Chondrocyte (in vitro differentiated cells): ENCODE measurements around the gene DEPDC4. TPM values are rescaled to one million over a fixed set of nuclear protein-coding genes. Genes with fewer than 3 reads are reported as not detected.
A peak's percentile ranks its signal among the peaks of the same experiment; 100 is the strongest.
"Not testable (repeated sequence)": the region's sequence is repeated elsewhere in the genome, so short reads cannot be mapped to it uniquely, and the experiment has no call there.

ENCODE experiments used
- DNase-seq: peaks from one replicate; pipeline ENCODE4 v3.0.0; 2021; ENCODE audit warnings: mixed read lengths, low spot score
- H3K27ac Mint-ChIP-seq: one replicate; pipeline ENCODE4 v1.8.0; 2021; ENCODE audit warnings: mild to moderate bottlenecking, moderate library complexity, mixed read lengths; ENCODE audit not compliant: unreplicated experiment
- H3K27me3 Mint-ChIP-seq: 2 replicates; pipeline ENCODE4 v1.8.0; 2021; ENCODE audit warnings: low read depth, mixed read lengths
- H3K36me3 Mint-ChIP-seq: 2 replicates; pipeline ENCODE4 v1.8.0; 2021; ENCODE audit warnings: low read depth, mixed read lengths
- H3K4me1 Mint-ChIP-seq: 2 replicates; pipeline ENCODE4 v1.8.0; 2021; ENCODE audit warnings: low read depth, mild to moderate bottlenecking, mixed read lengths
- H3K4me3 Mint-ChIP-seq: one replicate; pipeline ENCODE4 v1.8.0; 2021; ENCODE audit warnings: mild to moderate bottlenecking, moderate library complexity, mixed read lengths; ENCODE audit not compliant: unreplicated experiment
- H3K9me3 Mint-ChIP-seq: 2 replicates; pipeline ENCODE4 v1.8.0; 2021; ENCODE audit warnings: low read depth, mixed read lengths
- CTCF ChIP-seq: fragments of 200-600 bp; sonication (generic); IDR thresholded peaks from 2 replicates; pipeline ENCODE4 v1.5.0; 2021; ENCODE audit warnings: antibody characterized with exemption, mild to moderate bottlenecking, moderate library complexity
- long read RNA-seq: library from polyadenylated mRNA; stranded (forward); transcript quantifications from one replicate; pipeline ENCODE4 v2.0.0, GENCODE V29; 2021
- total RNA-seq: library from RNA; stranded (reverse); gene quantifications from 3 replicates; pipeline ENCODE4 v1.2.1, GENCODE V29; 2021

The DEPDC4 gene
- total RNA-seq, result 0.44 to 1.6 TPM (median 0.57 TPM) in 3 replicates
- long read RNA-seq, partial matches to known transcripts, result 0 of 1 reads
- long read RNA-seq, other reads (novel, unspliced or antisense), result 1 of 1 reads

- TF ChIP-seq CTCF, result no peak
- Mint-ChIP-seq H3K9me3 (no peaks in the 10 kb centered on the region), H3K27ac (peak within 1 kb of the TSS; percentile 97), H3K36me3 (no peaks in the 10 kb centered on the region), H3K4me3 (peak within 1 kb of the TSS; percentile 99), H3K4me1 (peaks cover 36% of the 10 kb centered on the region), H3K27me3 (no peaks in the 10 kb centered on the region)
- peak; percentile 98 for DNase-seq
Observed at GRCh38 chr12:100266835-100267602, at the start of gene DEPDC4, which contains the start of gene SCYL2. Gene DEPDC4 (minus strand): TSS chr12:100267079. CDS start chr12:100267076, 3 bp downstream. Gene SCYL2 (plus strand): TSS chr12:100267177. CDS start chr12:100282971, 15,794 bp downstream.

- no peak overlapping the region for H3K27ac Mint-ChIP-seq
- DNase-seq, result no peak
- no peaks in the 10 kb centered on the region for H3K4me1 Mint-ChIP-seq
- peaks cover 14% of the 10 kb centered on the region for H3K9me3 Mint-ChIP-seq
- no peak for TF ChIP-seq CTCF
- peaks cover 14% of the 10 kb centered on the region for H3K36me3 Mint-ChIP-seq
- no peaks in the 10 kb centered on the region for H3K27me3 Mint-ChIP-seq
- no peak overlapping the region for H3K4me3 Mint-ChIP-seq
Observed at GRCh38 chr12:100311317-100311716, 44.4 kb upstream of the DEPDC4 start.

GRCh38 chr12:100308138-100308537 lies 41.3 kb upstream of the DEPDC4 start:
- H3K36me3 Mint-ChIP-seq, result peaks cover 39% of the 10 kb centered on the region
- not testable (repeated sequence) for H3K4me3 Mint-ChIP-seq, H3K27ac Mint-ChIP-seq, DNase-seq, H3K4me1 Mint-ChIP-seq, H3K27me3 Mint-ChIP-seq
- H3K9me3 Mint-ChIP-seq, result peaks cover 27% of the 10 kb centered on the region

- H3K36me3 Mint-ChIP-seq, result peaks cover 66% of the 10 kb centered on the region
- not testable (repeated sequence) for DNase-seq, H3K4me1 Mint-ChIP-seq, H3K27ac Mint-ChIP-seq, H3K27me3 Mint-ChIP-seq, H3K4me3 Mint-ChIP-seq
- peaks cover 32% of the 10 kb centered on the region for H3K9me3 Mint-ChIP-seq
Observed at GRCh38 chr12:100304334-100304733, 37.5 kb upstream of the DEPDC4 start.

GRCh38 chr12:100303831-100304230 lies 37.0 kb upstream of the DEPDC4 start:
- Mint-ChIP-seq H3K4me3 (no peak overlapping the region), H3K4me1 (no peaks in the 10 kb centered on the region), H3K27me3 (no peaks in the 10 kb centered on the region), H3K36me3 (peaks cover 68% of the 10 kb centered on the region), H3K27ac (no peak overlapping the region), H3K9me3 (peaks cover 30% of the 10 kb centered on the region)
- DNase-seq, result no peak
- no peak for TF ChIP-seq CTCF

- Mint-ChIP-seq H3K9me3 (peaks cover 24% of the 10 kb centered on the region), H3K4me3 (no peak overlapping the region), H3K27ac (no peak overlapping the region), H3K4me1 (no peaks in the 10 kb centered on the region), H3K36me3 (peaks cover 66% of the 10 kb centered on the region), H3K27me3 (no peaks in the 10 kb centered on the region)
- DNase-seq, result no peak
- no peak for TF ChIP-seq CTCF
Observed at GRCh38 chr12:100302081-100302480, 35.2 kb upstream of the DEPDC4 start.
